Cardiac fibroblast (primary cell): ENCODE measurements around the gene GMIP.

ENCODE experiments used
- DNase-seq, 2 donors: peaks; one replicate each; pipeline versions ENCODE4 v3.0.0 to v3.0.0-alpha.2; 2010; ENCODE audit warnings: low read depth in 2 of 2
- H3K4me3 ChIP-seq, 2 donors: replicated peaks in 1 of 2; 1 replicate in 1 of 2; 2 replicates in 1 of 2; pipeline ENCODE4 v1.5.1; 2011; ENCODE audit warnings: low read depth in 2 of 2, low read length in 2 of 2, mild to moderate bottlenecking in 2 of 2, moderate library complexity in 1 of 2
- CTCF ChIP-seq: IDR thresholded peaks from one replicate; pipeline ENCODE4 v1.5.1; 2011; ENCODE audit warnings: low read depth, mild to moderate bottlenecking, low read length, inconsistent platforms

The GMIP gene

GRCh38 chr19:19645233-19645870 lies 1.9 kb upstream of the GMIP start:
- no peak overlapping the region for H3K4me3 ChIP-seq
- TF ChIP-seq CTCF: no peak
- DNase-seq: no peak

- H3K4me3 ChIP-seq: peak overlapping the region in 1 of 2 donors; percentile 81
- no peak for DNase-seq
- TF ChIP-seq CTCF: no peak
Measured at GRCh38 chr19:19644054-19644388, 564 bp upstream of the GMIP start.

- H3K4me3 ChIP-seq: peak overlapping the region; percentile 81 to 85
- TF ChIP-seq CTCF: no peak
- peak in 1 of 2 donors; percentile 9 for DNase-seq
Measured at GRCh38 chr19:19642506-19643157, 825 bp downstream of the GMIP start.

GRCh38 chr19:19637523-19638251 lies 5.8 kb downstream of the GMIP start:
- DNase-seq: no peak
- TF ChIP-seq CTCF: no peak
- no peak overlapping the region for H3K4me3 ChIP-seq

- no peak overlapping the region for H3K4me3 ChIP-seq
- TF ChIP-seq CTCF: no peak
Measured at GRCh38 chr19:19637186-19637522, 6.3 kb downstream of the GMIP start.

GRCh38 chr19:19636573-19637185 lies 6.8 kb downstream of the GMIP start:
- H3K4me3 ChIP-seq: no peak overlapping the region
- no peak for TF ChIP-seq CTCF
- DNase-seq: no peak

More at GRCh38 chr19:19637186-19637522, 6.3 kb downstream of the GMIP start:
- no peak for DNase-seq
